SKM-1 (cell line): Measurements from ENCODE around the gene PDZRN3.
"Not testable (repeated sequence)": the region's sequence is repeated elsewhere in the genome, so short reads cannot be mapped to it uniquely, and the experiment has no call there.

ENCODE experiments used
- DNase-seq: peaks from one replicate; lab custom pipeline; 2025; ENCODE audit not compliant: unreplicated experiment; lab: John Stamatoyannopoulos, UW

The PDZRN3 gene

DNA sequence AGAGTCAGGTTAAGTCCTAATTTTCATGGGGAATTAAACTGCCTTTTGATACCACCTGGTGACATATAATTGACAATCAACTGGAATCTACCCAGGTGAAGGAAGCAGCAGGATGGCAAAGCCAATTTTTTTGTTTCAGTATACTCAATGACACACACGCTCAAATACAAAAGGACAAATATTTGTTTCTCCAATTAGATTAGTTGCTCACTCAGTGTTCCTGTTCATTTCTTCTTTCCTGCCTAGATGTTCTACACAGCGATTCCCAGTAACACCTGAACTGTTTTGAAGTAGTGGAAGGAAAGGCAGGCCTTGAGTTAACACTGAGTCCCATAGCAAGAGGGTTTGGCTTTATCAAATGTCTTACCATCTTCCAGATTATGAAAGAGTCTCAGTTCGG is 157.5 kb downstream of the PDZRN3 start:
- no peak for DNase-seq

DNA sequence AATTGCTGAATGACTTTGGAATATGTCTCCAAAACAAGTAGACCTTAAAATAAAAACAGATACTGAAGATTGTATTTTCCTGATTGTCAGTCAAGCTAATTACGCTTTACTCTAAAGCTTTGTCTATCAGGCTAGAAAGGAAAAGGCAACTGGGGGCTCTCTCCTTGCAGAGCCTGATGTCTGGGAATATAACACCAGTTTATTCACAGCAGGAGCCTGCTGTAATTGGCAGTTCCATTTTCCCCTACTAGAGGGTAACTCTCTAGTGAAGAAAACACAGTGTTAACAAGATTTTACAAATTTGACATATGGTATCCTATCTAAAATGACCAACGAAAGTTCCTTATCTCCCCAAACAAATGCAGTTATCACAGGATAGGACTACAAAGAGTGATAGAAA is 158.8 kb downstream of the PDZRN3 start:
- no peak for DNase-seq

DNA sequence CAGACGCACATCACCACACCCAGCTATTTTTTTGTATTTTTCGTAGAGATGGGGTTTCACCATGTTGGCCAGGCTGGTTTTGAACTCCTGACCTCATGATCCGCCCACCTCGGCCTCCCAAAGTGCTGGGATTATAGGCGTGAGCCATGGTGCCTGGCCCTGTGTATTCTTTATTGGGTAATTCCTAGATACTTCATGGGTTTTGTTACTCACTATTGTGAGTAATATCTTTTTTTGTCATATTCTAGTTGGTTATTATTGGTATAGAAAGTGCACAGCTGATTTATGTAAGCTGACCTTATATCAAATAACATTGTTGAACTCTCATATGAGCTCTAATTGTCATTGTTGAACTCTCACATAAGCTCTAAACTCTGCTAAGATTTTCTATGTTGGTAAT is 160.6 kb downstream of the PDZRN3 start:
- not testable (repeated sequence) for DNase-seq

DNA sequence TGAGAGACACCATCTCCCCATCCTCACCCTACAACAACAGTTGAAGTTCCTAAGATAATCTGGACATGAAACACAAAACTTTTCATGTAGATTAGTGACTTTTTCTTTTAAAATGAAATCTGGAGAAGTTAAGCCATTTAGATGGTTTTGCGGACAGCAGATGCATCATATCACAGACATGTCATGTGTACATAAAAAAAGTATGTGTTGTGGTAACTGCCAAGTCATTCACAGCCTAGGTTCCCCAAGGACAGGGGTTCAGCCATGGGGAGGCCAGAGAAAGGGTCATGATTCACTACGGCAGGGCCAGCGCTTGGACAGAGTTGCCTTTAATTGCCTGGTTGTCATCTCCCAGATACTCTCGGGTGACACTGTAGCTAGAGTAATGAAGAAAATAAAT is 163.2 kb downstream of the PDZRN3 start:
- no peak for DNase-seq

DNA sequence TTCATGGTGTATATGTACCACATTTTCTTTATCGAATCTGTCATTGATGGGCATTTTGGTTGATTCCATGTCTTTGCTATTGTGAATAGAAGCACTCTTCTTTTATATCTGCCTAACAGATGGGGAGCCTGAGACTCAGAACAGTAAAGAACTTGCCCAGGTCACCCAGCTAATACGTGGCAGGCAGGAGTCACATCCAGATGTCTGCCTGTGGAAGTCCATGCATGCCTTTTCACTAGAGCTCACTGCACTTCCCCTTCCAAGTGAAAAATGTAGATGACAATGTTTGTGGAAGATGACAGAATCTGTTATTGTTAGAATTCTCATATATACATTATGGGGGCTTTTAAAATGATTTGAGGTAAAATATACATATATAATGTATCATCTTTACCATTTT is 165.0 kb downstream of the PDZRN3 start:
- DNase-seq = no peak

DNA sequence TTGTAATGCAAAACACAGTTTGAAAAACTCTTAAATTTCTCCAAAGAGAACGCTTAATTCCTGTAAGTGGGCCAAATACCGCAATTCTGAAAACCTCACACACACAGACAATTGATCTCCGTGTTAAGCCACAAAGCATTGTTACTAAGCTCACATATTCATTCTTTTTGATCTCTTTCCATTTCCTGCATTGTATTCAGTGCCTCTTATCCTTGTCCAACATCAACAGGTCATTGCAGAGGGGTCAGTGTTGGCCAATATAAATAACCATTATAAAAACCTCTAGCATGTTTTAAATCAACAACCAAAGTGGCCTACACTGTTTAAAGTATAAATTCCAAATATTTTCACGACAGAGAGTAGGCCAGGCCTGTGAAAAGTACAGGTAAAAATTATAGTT is 171.1 kb downstream of the PDZRN3 start:
- DNase-seq = no peak

DNA sequence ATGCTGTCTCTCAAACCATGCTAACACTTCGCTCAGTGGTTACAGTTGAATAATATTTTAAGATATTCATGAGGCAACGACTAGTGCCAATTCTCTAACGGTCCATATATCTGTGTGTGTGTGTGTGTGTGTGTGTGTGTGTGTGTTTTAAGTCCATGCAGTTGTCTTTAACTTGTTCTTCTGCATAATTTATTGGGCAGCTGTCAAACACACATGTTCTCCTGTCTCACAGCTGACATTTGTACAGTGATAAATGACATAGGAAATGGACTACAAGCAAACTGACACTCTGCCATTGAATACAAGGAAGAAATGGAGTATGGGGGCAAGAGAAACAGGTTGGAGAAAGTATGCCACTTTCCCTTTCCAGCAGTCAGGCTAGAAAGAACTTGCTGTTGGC is 172.0 kb downstream of the PDZRN3 start:
- no peak for DNase-seq

DNA sequence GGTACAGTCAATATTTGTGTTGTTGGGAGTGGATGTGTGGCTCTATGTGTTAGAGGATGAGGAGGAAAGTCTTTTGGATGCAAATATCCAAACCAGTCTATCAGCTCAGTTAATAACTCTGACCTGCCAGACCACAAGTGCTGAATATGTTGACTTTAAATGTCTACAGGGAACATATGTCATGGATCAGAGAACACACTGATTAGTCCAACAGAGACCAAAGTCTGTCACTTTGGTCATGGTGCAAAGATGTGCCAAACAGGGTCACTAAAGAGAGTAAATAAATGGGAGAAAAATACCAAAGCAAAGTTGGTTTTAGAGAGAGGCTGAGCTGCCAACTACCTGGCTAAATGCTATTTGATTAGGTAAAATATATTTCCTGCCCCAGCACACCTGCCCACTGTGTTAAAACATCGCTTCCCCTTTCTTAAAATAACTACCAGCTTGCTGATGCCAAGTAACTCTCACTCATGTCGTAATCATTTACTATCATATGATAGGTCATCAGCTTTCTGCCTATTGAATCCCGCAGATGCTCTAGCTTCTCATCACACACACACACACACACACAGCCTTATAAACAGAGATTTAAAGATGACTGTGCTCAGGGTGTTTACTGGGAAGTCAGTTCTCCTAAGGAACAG is 173.3 kb downstream of the PDZRN3 start:
- no peak for DNase-seq

DNA sequence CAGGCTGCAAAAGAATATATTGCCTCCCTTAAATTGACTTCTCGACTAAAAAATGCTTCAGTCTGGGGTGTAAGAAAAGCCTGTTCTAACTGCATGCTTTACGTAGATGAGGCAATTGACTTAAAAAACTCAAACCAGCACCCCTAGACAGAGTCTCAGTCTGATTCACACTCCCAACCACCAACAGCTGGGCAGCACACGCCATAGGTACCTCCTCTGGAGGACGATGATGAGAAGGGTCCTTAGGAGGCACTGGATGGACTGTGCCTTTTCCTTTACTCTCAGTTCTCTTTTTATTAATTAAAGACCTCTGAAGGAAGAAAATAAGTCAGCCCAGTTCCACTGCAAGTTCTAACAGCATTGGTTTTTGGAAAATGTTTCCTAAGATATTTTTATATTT is 175.0 kb downstream of the PDZRN3 start:
- no peak for DNase-seq

DNA sequence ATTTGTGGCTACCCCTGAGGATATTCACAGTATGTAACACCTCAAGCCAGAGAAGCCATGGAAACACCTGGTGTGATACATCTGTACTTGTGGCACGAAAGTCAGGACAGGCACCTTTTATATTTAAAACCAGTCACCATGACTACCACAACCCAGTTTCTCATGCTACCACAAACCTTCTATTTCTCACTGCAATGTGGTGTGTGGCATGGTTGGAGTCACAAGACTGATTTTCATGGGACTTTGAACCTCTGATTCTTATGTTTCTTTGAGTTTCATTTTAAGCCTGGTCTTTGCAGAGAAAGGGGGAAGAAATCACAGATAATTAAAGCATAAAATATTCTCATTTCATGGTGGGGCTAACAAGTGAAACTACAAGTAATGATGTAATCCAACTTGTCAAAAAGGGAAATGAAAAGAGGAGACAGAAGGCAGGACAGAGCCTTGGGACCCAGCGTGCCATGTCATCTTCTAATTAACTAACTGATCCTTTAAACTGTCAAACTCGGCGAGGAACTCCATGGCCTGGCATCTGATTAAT is 175.9 kb downstream of the PDZRN3 start:
- DNase-seq = peak; percentile 5

DNA sequence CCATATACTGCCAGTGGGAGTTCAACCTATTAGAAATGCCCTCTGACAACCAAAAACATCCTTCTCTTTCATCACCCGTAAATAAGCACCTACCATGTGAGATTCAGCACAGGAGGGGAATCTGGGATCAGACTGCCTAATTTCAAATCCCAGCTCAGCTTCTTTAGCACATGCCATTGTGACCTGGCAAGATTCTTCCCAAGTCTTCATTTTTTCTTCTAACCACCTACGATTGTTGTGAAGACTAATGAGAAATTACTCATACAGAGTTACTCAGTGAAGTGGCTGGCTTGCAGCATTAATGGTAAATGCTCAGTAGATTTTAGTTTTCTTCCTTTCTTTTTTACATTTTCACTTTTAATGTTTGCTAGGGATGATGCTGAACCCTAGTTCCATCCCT is 176.7 kb downstream of the PDZRN3 start:
- no peak for DNase-seq

DNA sequence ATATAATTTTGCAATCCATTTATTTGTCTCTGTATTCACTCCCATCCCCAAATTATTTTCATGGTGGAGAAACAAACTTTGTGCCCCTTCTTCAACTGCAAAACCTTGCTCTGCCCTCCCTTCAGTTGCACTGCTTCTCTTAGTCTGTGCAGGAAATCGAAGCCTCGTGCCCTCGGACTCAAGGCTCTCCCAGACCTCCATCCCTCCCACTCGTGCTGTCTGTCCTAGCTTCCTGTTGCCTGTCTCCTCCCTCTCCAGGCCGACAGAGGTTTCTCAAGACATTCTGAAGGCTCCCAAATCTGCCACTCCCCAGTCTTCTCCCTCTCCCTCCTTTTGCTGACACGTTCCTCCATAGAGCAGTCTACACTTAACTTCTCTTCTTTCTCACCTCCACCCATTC is 177.6 kb downstream of the PDZRN3 start:
- DNase-seq = no peak

DNA sequence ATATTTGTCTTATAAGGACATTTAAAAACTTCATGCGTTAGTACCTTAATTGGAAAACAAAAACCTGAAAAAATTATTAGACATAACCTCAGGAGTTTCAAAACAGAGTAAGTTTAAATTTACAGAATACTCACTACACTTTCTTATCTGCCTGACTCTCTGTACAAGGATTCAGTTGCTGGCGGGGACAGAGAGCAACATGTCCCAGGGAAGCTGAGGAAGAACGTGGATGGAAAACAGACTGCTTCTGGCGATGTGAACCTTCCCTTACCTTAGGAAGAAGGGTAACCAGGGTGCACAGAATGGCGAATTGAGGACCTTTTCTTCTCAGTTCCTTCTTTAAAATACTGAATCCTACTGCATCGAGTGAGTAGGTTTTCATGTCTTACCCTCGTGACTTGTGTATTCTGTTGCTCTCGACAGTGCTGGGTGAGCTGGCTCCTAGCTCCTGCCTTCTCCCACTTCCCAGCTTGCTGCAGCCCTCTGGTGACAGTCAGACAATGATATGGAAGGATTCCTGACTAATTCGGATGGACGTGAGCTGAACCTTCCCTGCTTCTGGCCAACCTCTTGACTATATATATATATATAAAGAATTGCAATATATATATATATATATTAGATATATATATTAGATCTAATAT is 178.2 kb downstream of the PDZRN3 start:
- DNase-seq = no peak

DNA sequence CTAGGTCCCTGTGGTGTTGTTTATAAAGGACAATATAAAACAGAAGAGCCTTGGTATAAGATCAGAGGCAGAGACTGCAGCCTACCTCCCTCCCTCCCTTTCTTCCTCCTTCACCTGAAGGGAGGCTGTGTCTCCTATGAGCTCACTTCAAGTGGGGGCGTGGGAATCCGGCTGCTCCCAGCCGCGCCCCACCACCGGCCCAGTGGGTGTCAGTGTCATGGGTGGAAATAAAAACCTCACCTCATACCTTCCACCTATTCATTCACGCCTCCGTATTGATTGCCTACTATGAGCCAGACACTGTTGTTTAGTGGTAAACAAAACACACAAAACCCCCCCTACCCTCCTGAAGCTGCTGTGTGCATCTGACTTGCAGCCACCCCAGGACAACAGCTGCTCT is 181.9 kb downstream of the PDZRN3 start:
- no peak for DNase-seq

DNA sequence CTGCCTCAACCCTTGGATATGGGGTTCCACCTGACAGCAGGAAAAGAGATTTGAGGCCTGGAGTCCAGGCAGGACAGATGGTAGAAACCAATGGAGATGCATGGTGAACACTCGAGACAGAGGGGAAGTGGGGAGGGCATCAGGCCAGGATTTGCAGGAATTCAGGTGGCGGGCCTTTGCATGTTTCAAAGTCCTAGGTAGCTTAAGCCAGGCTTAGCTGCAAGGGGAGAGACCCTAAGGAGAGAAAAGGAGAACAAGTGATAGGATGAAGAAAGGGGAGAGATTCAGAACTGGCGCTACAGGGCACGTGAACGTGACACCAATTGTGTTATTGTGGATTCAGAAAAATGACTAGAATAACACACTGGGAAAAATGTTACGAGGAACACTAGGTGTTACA is 182.6 kb downstream of the PDZRN3 start:
- no peak for DNase-seq

DNA sequence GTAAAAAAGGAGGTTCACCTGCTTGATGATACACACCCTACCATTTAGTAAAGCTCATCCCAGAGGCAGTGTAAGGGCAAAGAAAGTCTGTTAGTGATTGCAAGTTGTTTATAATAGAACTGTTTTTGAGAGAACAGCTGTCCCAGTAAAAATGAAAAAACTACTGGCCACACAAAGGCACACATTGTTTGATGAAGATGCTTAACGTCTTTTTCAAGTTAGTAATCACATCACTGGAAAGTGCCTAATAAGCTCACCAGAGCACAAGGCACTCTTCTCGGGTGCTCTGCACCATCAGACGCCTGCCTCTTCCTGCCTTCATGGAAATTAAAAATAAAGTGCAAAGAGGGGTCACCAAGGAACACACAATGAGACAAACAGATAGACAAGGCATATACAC is 186.9 kb downstream of the PDZRN3 start:
- DNase-seq = no peak

DNA sequence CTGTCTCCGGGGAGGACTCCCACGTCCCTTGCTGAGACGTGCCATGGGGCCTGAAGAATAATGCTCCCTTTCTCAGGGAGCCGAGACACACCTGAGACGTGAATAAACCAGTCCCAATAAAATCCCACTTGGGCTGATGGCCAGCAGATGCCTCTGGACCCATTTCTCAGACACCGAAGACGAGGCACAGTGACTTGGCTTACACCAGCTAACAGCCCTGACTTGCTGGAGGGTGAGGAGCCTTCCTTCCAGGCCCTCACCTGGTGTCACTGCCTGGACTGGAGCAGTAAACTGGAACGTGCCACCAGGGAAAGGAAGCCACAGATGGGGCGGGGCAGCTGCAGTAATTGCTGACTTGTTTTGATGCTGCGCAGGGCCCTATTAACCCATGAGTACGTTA is 189.7 kb downstream of the PDZRN3 start:
- no peak for DNase-seq

DNA sequence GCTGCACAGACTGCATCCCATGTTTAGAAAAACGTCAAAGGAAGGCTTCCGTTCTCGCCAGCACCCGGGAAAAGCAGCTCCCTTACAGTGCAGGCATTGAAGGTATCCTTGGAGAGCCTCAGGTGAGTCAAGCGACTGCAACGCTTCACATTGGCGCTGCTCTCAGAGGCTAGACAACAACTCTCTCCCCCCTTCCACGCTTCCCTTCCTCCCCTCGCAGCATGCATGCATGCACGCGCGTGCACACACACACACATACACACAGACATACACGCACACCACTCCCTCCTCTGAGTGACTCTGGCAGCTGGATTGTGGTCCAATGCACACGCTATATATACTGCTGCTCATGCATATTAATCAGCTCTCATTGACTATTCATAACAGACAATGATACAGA is 191.1 kb downstream of the PDZRN3 start:
- DNase-seq = no peak

DNA sequence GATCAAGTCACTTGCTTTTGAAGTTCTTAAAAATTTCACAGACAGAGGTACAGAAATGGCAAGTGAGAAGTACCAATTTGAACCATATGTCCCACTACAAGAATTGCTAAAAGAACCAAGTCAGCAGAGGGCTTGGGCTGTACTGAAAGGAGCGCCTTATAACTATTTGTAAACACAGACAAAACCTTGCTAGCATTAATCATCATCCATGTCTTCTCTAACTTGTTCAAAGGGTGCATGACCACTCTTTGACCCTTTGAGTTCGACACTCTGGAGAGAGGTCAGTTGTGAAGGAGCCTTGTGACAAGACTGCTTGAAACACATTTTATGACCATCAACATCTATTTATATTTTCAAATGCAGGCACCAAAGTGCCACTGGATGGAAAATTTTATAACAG is 191.7 kb downstream of the PDZRN3 start:
- no peak for DNase-seq

DNA sequence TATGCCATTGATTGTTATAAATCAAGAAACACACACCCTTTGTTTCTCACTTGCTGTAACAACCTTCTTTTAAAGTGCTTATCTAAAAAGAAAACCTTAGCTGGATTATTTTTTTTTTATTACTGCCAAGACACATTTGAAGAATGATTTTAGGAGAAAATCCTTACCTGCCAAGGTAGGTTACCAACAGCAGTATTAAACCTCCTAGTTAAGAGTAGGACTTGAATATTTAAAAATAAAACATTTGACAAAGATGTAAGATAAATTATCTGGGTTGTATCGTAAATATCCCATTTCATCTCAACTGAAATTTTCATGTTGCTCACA is 192.1 kb downstream of the PDZRN3 start:
- no peak for DNase-seq

DNA sequence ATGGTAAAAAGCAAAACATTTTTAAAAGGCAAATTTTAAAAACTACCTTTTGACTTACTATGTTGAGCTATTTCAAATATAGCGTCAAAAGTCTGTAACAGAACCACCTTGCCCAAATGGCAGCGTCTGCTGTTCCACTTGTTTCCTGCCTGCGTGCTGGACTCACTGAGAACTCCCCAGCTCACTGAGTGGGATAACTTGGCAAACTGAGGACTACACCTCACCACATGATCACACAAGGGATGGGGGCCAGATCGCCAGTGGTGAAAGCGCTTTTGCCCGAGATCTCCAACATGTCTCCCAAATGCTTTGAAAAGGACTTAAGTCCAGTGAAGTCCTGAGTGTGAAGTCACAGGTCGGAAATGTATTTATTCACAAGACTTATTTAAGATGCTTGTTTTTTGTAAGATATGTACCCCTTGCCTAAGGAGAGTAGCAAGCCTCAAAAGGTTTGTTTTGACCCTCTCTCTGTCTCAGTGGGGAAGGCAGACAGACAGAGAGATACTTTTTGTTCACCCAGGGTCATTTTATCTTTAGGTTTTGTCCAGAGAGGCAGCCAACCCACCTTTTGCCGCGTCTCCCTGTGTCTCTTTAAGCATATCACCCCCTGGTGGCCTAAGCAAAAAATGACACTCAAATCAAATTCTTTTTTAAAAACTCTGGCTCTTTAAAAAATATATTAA is 192.6 kb downstream of the PDZRN3 start:
- DNase-seq = peak; percentile 32

DNA sequence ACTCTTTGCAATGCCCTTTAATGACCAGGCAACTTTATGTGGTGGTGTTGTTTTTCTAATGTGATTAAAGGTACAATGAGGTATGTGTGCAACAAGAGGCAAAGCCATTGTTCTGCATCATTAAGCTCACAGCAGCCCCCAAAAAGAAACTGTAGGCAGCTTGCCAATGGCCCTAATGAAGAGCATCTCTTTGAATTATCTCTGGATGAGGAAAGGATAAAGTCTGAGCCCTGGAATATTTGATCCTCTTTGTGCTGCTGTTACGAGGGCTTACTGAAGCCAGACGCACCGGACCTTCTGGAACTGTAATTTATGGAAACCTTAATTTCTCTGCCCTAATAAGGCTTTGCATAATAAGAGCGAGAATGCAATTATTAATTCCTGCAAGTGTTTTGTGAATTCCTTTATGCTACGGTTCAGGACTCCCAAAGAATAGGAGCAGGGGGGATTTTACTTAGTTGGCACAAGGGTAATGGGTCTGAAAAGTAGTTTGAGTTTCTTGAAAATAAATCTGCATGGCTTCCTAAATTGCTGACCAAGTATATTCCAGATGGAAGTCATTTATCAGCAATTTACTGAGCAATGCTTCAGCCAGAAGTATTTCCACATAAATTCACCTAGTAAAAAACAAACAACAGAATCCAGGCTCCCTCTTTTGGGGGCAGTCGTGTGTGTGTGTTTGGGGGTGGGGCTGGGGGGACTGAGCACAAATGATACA is 193.4 kb downstream of the PDZRN3 start:
- no peak for DNase-seq
